Astrocyte (in vitro differentiated cells and primary cell): Measurements from ENCODE around the gene RGS17. TPM values are rescaled to one million over a fixed set of nuclear protein-coding genes. Genes with fewer than 3 reads are reported as not detected.

Source experiments
- DNase-seq: peaks from one replicate; pipeline ENCODE4 v3.0.0-alpha.2; 2010; ENCODE audit warnings: low read depth
- FAIRE-seq: peaks from 2 replicates; lab custom pipeline; 2011; peaks lifted over from hg19 to GRCh38; lab: Jason Lieb, UNC
- H2AFZ ChIP-seq: 2 replicates; pipeline ENCODE4 v1.6.0; 2012; ENCODE audit warnings: low read depth, low read length, inconsistent platforms
- H3K27ac ChIP-seq: 2 replicates; pipeline ENCODE4 v1.5.1; 2011; ENCODE audit warnings: low read depth, low read length, inconsistent platforms
- H3K27me3 ChIP-seq: 2 replicates; pipeline ENCODE4 v1.6.0; 2011; ENCODE audit warnings: low read length, inconsistent platforms; ENCODE audit not compliant: insufficient read depth
- H3K36me3 ChIP-seq: 2 replicates; pipeline ENCODE4 v1.5.1; 2011; ENCODE audit warnings: low read length, inconsistent platforms; ENCODE audit not compliant: insufficient read depth
- H3K4me1 ChIP-seq: 2 replicates; pipeline ENCODE4 v1.5.1; 2011; ENCODE audit warnings: low read length, inconsistent platforms; ENCODE audit not compliant: insufficient read depth
- H3K4me2 ChIP-seq: 2 replicates; pipeline ENCODE4 v1.6.0; 2012; ENCODE audit warnings: low read length, inconsistent platforms
- H3K4me3 ChIP-seq: 2 replicates; pipeline ENCODE4 v1.5.1; 2011; ENCODE audit warnings: low read depth, mild to moderate bottlenecking, low read length, inconsistent platforms; ENCODE audit not compliant: insufficient read depth
- H3K79me2 ChIP-seq: 2 replicates; pipeline ENCODE4 v1.6.0; 2012; ENCODE audit warnings: mild to moderate bottlenecking, low read length, inconsistent platforms; ENCODE audit not compliant: insufficient read depth
- H3K9ac ChIP-seq: 2 replicates; pipeline ENCODE4 v1.6.0; 2012; ENCODE audit warnings: mild to moderate bottlenecking, low read length, inconsistent platforms
- H3K9me3 ChIP-seq: 2 replicates; pipeline ENCODE4 v1.5.1; 2012; ENCODE audit warnings: low read depth, mild to moderate bottlenecking, low read length, inconsistent platforms; ENCODE audit not compliant: insufficient read depth
- H4K20me1 ChIP-seq: 2 replicates; pipeline ENCODE4 v1.6.0; 2012; ENCODE audit warnings: low read length, inconsistent platforms; ENCODE audit not compliant: insufficient read depth
- H3K27ac Mint-ChIP-seq: one replicate; pipeline ENCODE4 v1.8.0; 2021; ENCODE audit warnings: mild to moderate bottlenecking, mixed read lengths; ENCODE audit not compliant: unreplicated experiment
- H3K27me3 Mint-ChIP-seq: one replicate; pipeline ENCODE4 v1.8.0; 2021; ENCODE audit warnings: low read depth, mixed read lengths; ENCODE audit not compliant: unreplicated experiment
- H3K36me3 Mint-ChIP-seq: one replicate; pipeline ENCODE4 v1.8.0; 2021; ENCODE audit warnings: low read depth, mixed read lengths; ENCODE audit not compliant: unreplicated experiment
- H3K4me1 Mint-ChIP-seq: one replicate; pipeline ENCODE4 v1.8.0; 2021; ENCODE audit warnings: low read depth, mixed read lengths; ENCODE audit not compliant: unreplicated experiment
- H3K4me3 Mint-ChIP-seq: one replicate; pipeline ENCODE4 v1.8.0; 2021; ENCODE audit warnings: mild to moderate bottlenecking, moderate library complexity, mixed read lengths; ENCODE audit not compliant: unreplicated experiment
- H3K9me3 Mint-ChIP-seq: one replicate; pipeline ENCODE4 v1.8.0; 2021; ENCODE audit warnings: mild to moderate bottlenecking, mixed read lengths; ENCODE audit not compliant: unreplicated experiment
- CTCF ChIP-seq: IDR thresholded peaks from 2 replicates; pipeline ENCODE4 v1.5.1; 2011; ENCODE audit warnings: low read depth, mild to moderate bottlenecking, inconsistent platforms, low read length, moderate library complexity; ENCODE audit not compliant: insufficient read depth
- EZH2 ChIP-seq: IDR thresholded peaks from 2 replicates; pipeline ENCODE4 v1.6.1; 2012; ENCODE audit warnings: mild to moderate bottlenecking, low read length, inconsistent platforms; ENCODE audit not compliant: insufficient read depth
- total RNA-seq: library from RNA; stranded (reverse); gene quantifications from 2 replicates; pipeline ENCODE4 v1.2.1, GENCODE V29; 2021

The RGS17 gene
- total RNA-seq, 1 donor from 2014 or later = 3.4 TPM

DNA sequence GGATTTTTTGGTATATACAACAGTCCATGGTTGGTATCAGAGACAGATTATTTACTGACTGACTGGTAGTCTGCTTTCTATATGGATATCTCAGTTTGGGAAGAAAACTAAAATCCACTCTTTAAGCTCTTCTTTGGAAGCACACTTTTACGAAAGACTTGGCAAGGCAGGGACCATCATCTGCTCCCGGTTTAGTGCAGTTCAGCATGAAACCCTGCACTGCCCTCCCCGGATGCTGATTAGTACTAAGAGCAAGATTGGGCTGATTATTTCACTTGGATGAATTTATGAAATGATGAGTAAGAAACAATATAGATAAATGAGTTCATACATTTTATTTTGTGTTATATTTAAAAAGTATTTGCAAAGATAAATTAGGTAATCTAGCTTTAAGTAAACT lies 56.3 kb downstream of the RGS17 start:
- Histone ChIP-seq H3K4me1 (no peaks in the 10 kb centered on the region), H3K27me3 (no peaks in the 10 kb centered on the region), H2AFZ (no peak overlapping the region), H3K27ac (no peak overlapping the region), H3K4me2 (no peak overlapping the region), H3K36me3 (no peaks in the 10 kb centered on the region), H3K4me3 (no peak overlapping the region), H4K20me1 (no peaks in the 10 kb centered on the region), H3K79me2 (no peaks in the 10 kb centered on the region), H3K9me3 (no peaks in the 10 kb centered on the region), H3K9ac (no peak overlapping the region)
- TF ChIP-seq EZH2 = no peak
- no peak for TF ChIP-seq CTCF
- DNase-seq (no peak), FAIRE-seq (no peak)
- Mint-ChIP-seq H3K4me1 (peaks cover 1% of the 10 kb centered on the region), H3K36me3 (no peaks in the 10 kb centered on the region), H3K27me3 (no peaks in the 10 kb centered on the region), H3K27ac (no peak overlapping the region), H3K4me3 (no peak overlapping the region), H3K9me3 (no peaks in the 10 kb centered on the region)

DNA sequence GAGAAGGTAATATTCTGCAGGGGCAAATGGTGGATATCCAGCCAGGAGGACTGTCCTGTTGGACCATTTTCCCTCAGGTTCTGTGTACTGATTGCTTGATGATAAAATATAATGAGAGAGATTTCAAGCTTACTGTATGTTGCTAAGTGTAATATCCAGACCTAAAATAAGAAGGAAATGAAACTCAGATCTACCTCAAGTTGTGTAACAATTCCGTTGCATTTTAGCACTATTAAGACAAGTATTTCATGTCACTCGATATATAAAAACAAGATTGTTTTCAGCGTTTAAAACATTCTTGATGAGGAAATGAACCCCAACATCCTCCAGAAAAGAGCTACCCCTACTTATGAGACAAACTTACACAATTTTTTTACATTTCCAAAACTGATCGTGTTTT lies 57.2 kb downstream of the RGS17 start:
- Histone ChIP-seq H4K20me1 (no peaks in the 10 kb centered on the region), H2AFZ (no peak overlapping the region), H3K4me1 (no peaks in the 10 kb centered on the region), H3K9me3 (no peaks in the 10 kb centered on the region), H3K9ac (no peak overlapping the region), H3K27me3 (no peaks in the 10 kb centered on the region), H3K27ac (no peak overlapping the region), H3K36me3 (no peaks in the 10 kb centered on the region), H3K79me2 (no peaks in the 10 kb centered on the region), H3K4me2 (no peak overlapping the region), H3K4me3 (no peak overlapping the region)
- DNase-seq (no peak), FAIRE-seq (no peak)
- no peaks in the 10 kb centered on the region for H3K36me3 Mint-ChIP-seq
- peaks cover 2% of the 10 kb centered on the region for H3K4me1 Mint-ChIP-seq
- TF ChIP-seq CTCF = no peak
- no peak for TF ChIP-seq EZH2
- no peak overlapping the region for H3K4me3 Mint-ChIP-seq
- no peak overlapping the region for H3K27ac Mint-ChIP-seq
- no peaks in the 10 kb centered on the region for H3K9me3 Mint-ChIP-seq
- no peaks in the 10 kb centered on the region for H3K27me3 Mint-ChIP-seq

DNA sequence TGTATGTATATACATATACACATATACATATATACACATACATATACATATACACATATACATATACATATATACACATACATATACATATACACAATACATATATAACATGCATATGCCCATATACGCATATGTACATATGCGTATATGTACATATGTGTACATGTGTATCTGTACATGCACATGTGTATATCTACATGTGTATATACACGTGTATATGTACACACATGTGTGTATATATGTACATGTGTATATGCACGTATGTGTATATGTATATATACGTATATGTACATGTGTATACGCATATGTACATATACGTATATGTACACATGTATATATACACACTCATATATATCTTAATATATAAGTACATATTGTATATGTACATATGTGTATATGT lies 60.3 kb downstream of the RGS17 start:
- H2AFZ ChIP-seq = no peak overlapping the region
- no peaks in the 10 kb centered on the region for H3K27me3 ChIP-seq
- TF ChIP-seq CTCF (no peak), EZH2 (no peak)
- H3K27ac ChIP-seq = no peak overlapping the region
- H3K4me3 Mint-ChIP-seq = no peak overlapping the region
- no peaks in the 10 kb centered on the region for H3K27me3 Mint-ChIP-seq
- no peaks in the 10 kb centered on the region for H3K36me3 ChIP-seq
- no peaks in the 10 kb centered on the region for H3K79me2 ChIP-seq
- no peak overlapping the region for H3K9ac ChIP-seq
- no peaks in the 10 kb centered on the region for H4K20me1 ChIP-seq
- no peaks in the 10 kb centered on the region for H3K4me1 ChIP-seq
- H3K9me3 Mint-ChIP-seq = no peaks in the 10 kb centered on the region
- H3K27ac Mint-ChIP-seq = no peak overlapping the region
- H3K4me1 Mint-ChIP-seq = peaks cover 2% of the 10 kb centered on the region
- DNase-seq = no peak
- H3K4me2 ChIP-seq = no peak overlapping the region
- no peak for FAIRE-seq
- no peaks in the 10 kb centered on the region for H3K9me3 ChIP-seq
- H3K4me3 ChIP-seq = no peak overlapping the region
- no peaks in the 10 kb centered on the region for H3K36me3 Mint-ChIP-seq
